Colonic mucosa (tissue), 4 donors: ENCODE measurements around the gene ZSCAN10. TPM values are rescaled to one million over a fixed set of nuclear protein-coding genes. Genes with fewer than 3 reads are reported as not detected.

Source experiments
- DNase-seq: peaks from one replicate; pipeline ENCODE4 v3.0.0-alpha.2; 2020
- H3K27ac ChIP-seq: fragments of 200-600 bp; one replicate; pipeline ENCODE4 v1.8.0; 2021
- H3K27me3 ChIP-seq: fragments of 200-600 bp; one replicate; pipeline ENCODE4 v1.8.0; 2021
- H3K36me3 ChIP-seq: fragments of 200-600 bp; one replicate; pipeline ENCODE4 v1.8.0; 2021
- H3K4me1 ChIP-seq: fragments of 200-600 bp; one replicate; pipeline ENCODE4 v1.8.0; 2021; ENCODE audit warnings: mild to moderate bottlenecking
- H3K4me3 ChIP-seq: fragments of 200-600 bp; one replicate; pipeline ENCODE4 v1.8.0; 2021
- H3K9ac ChIP-seq, 2 donors: one replicate each; pipeline ENCODE4 v1.7.0; 2013; ENCODE audit warnings: control low read depth in 2 of 2, low read depth in 2 of 2, low read length in 2 of 2
- H3K9me3 ChIP-seq: fragments of 200-600 bp; one replicate; pipeline ENCODE4 v1.8.0; 2021
- CTCF ChIP-seq: fragments of 200-600 bp; IDR thresholded peaks from one replicate; pipeline ENCODE4 v1.8.0; 2022; ENCODE audit warnings: antibody characterized with exemption, mild to moderate bottlenecking
- intact Hi-C: fragments of 100-400 bp; cut with DNase I; formaldehyde crosslinking; loops from one replicate; pipeline ENCODE4 v1.14.1; 2022
- total RNA-seq, 2 donors: library from RNA; stranded (reverse); fragmentation: NEBNext Ultra II Directional in 1 of 2; extraction: Animal tissue kit (Norgen Biotek cat#: 25700) in 1 of 2; gene quantifications; one replicate each; pipeline ENCODE4 v1.2.1, GENCODE V29; 2021
- donor health status: healthy.
- donor health status: DM: no; HTN: no; CAD: no.
- donor health status: DM: no; HTN: no; CAD: no.

Gene ZSCAN10
- total RNA-seq, 2 donors from 2014 or later, result 0.86 TPM; not detected in 1

- H3K4me1 ChIP-seq, result peaks cover 13% of the 10 kb centered on the region
- H3K36me3 ChIP-seq, result no peaks in the 10 kb centered on the region
- no peak overlapping the region for H3K4me3 ChIP-seq
- H3K9me3 ChIP-seq, result no peaks in the 10 kb centered on the region
- DNase-seq, result no peak
- H3K27me3 ChIP-seq, result peaks cover 35% of the 10 kb centered on the region
- H3K9ac ChIP-seq, result no peak overlapping the region
- no peak overlapping the region for H3K27ac ChIP-seq
- no peak for TF ChIP-seq CTCF
- intact Hi-C loops, result no loop called here
These were observed 56.7 kb downstream of the ZSCAN10 start for GRCh38 chr16:3042376-3042775.

GRCh38 chr16:3038896-3039295 is 60.2 kb downstream of the ZSCAN10 start:
- peak overlapping the region; percentile 57 for H3K27ac ChIP-seq
- H3K9ac ChIP-seq, result no peak overlapping the region
- intact Hi-C loops, result no loop called here
- no peak for TF ChIP-seq CTCF
- H3K4me3 ChIP-seq, result no peak overlapping the region
- H3K27me3 ChIP-seq, result peaks cover 13% of the 10 kb centered on the region
- H3K9me3 ChIP-seq, result no peaks in the 10 kb centered on the region
- peaks cover 9% of the 10 kb centered on the region for H3K4me1 ChIP-seq
- H3K36me3 ChIP-seq, result no peaks in the 10 kb centered on the region
- peak; percentile 83 for DNase-seq

Other genes starting within 250 kb of the ZSCAN10 start
- gene PRSS22, start 241.1 kb downstream of the ZSCAN10 start, total RNA-seq, result 1 to 10 TPM; 6.1 to 6.7 TPM
- gene FLYWCH2, start 216.1 kb downstream of the ZSCAN10 start, total RNA-seq, result 10 to 100 TPM; 16.2 to 24.8 TPM
- gene FLYWCH1, start 187.4 kb downstream of the ZSCAN10 start, total RNA-seq, result 10 to 100 TPM; 18.5 to 28.4 TPM
- 1 to 10 TPM; 1.4 to 1.5 TPM for gene KREMEN2, start 135.0 kb downstream of the ZSCAN10 start, total RNA-seq
- gene PAQR4, start 129.9 kb downstream of the ZSCAN10 start, total RNA-seq, result 10 to 100 TPM; 14.0 to 42.3 TPM
- 10 to 100 TPM in 1 of 2 donors, 1 to 10 TPM in 1; 9.5 to 76.6 TPM for gene PKMYT1, start 118.8 kb downstream of the ZSCAN10 start, total RNA-seq
- under 1 TPM; 0.35 to 0.67 TPM for gene CLDN9, start 86.4 kb downstream of the ZSCAN10 start, total RNA-seq
- gene CLDN6, start 81.1 kb downstream of the ZSCAN10 start, total RNA-seq, result 1 to 10 TPM in 1 of 2 donors, not detected in 1; 1.2 TPM
- gene TNFRSF12A, start 78.9 kb downstream of the ZSCAN10 start, total RNA-seq, result 10 to 100 TPM; 11.6 to 27.3 TPM
- gene HCFC1R1, start 75.4 kb downstream of the ZSCAN10 start, total RNA-seq, result 10 to 100 TPM; 28.7 to 30.0 TPM
- gene THOC6, start 75.3 kb downstream of the ZSCAN10 start, total RNA-seq, result 10 to 100 TPM; 27.4 to 45.8 TPM
- gene BICDL2, start 62.4 kb downstream of the ZSCAN10 start, total RNA-seq, result 10 to 100 TPM; 56.6 to 83.9 TPM
- gene MMP25, start 52.7 kb downstream of the ZSCAN10 start, total RNA-seq, result under 1 TPM; 0.44 to 0.88 TPM
- 100 to 1,000 TPM; 256 to 329 TPM for gene IL32, start 33.7 kb downstream of the ZSCAN10 start, total RNA-seq
- 10 to 100 TPM in 1 of 2 donors, 1 to 10 TPM in 1; 9.9 to 10.5 TPM for gene ZNF205, start 13.3 kb upstream of the ZSCAN10 start, total RNA-seq
- gene ZNF213, start 35.7 kb upstream of the ZSCAN10 start, total RNA-seq, result 10 to 100 TPM; 12.4 to 20.4 TPM
- not detected for gene OR1F1, start 88.9 kb upstream of the ZSCAN10 start, total RNA-seq
- gene ZNF200, start 135.9 kb upstream of the ZSCAN10 start, total RNA-seq, result 1 to 10 TPM; 7.1 to 7.2 TPM
- 1 to 10 TPM in 1 of 2 donors, under 1 TPM in 1; 0.57 to 1.1 TPM for gene MEFV, start 157.3 kb upstream of the ZSCAN10 start, total RNA-seq
- gene ZNF263, start 184.2 kb upstream of the ZSCAN10 start, total RNA-seq, result 10 to 100 TPM; 19.5 to 27.2 TPM
- 1 to 10 TPM; 2.1 to 3.1 TPM for gene TIGD7, start 206.1 kb upstream of the ZSCAN10 start, total RNA-seq
- 10 to 100 TPM; 14.2 to 20.5 TPM for gene ZNF75A, start 206.2 kb upstream of the ZSCAN10 start, total RNA-seq